ENCODE measurements around the gene CIZ1. TPM values are rescaled to one million over a fixed set of nuclear protein-coding genes. Genes with fewer than 3 reads are reported as not detected.
A peak's percentile ranks its signal among the peaks of the same experiment; 100 is the strongest.

The CIZ1 gene
- total and polyA plus RNA-seq, 2 of the 13 experiments (the other 11 are each of a cell fraction or from before 2014, with no cell fraction given): 30.6 to 50.3 TPM

GRCh38 chr9:128116104-128117083 is 75.0 kb downstream of the CIZ1 start (continued):
- TF ChIP-seq, protein P1, sequence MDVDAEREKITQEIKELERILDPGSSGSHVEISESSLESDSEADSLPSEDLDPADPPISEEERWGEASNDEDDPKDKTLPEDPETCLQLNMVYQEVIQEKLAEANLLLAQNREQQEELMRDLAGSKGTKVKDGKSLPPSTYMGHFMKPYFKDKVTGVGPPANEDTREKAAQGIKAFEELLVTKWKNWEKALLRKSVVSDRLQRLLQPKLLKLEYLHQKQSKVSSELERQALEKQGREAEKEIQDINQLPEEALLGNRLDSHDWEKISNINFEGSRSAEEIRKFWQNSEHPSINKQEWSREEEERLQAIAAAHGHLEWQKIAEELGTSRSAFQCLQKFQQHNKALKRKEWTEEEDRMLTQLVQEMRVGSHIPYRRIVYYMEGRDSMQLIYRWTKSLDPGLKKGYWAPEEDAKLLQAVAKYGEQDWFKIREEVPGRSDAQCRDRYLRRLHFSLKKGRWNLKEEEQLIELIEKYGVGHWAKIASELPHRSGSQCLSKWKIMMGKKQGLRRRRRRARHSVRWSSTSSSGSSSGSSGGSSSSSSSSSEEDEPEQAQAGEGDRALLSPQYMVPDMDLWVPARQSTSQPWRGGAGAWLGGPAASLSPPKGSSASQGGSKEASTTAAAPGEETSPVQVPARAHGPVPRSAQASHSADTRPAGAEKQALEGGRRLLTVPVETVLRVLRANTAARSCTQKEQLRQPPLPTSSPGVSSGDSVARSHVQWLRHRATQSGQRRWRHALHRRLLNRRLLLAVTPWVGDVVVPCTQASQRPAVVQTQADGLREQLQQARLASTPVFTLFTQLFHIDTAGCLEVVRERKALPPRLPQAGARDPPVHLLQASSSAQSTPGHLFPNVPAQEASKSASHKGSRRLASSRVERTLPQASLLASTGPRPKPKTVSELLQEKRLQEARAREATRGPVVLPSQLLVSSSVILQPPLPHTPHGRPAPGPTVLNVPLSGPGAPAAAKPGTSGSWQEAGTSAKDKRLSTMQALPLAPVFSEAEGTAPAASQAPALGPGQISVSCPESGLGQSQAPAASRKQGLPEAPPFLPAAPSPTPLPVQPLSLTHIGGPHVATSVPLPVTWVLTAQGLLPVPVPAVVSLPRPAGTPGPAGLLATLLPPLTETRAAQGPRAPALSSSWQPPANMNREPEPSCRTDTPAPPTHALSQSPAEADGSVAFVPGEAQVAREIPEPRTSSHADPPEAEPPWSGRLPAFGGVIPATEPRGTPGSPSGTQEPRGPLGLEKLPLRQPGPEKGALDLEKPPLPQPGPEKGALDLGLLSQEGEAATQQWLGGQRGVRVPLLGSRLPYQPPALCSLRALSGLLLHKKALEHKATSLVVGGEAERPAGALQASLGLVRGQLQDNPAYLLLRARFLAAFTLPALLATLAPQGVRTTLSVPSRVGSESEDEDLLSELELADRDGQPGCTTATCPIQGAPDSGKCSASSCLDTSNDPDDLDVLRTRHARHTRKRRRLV (CRISPR knock-in tag; IDR thresholded peaks at IDR 0.05): no peak
- TF ChIP-seq SMAD1 (CRISPR knock-in tag; IDR thresholded peaks at IDR 0.05; ENCODE audit: borderline replicate concordance, low read depth) (0 out of 2 replicates have a peak, but pooled peaks have one; percentile 8), TSC22D2 (CRISPR knock-in tag; IDR thresholded peaks at IDR 0.05; ENCODE audit: borderline replicate concordance) (no peak), ZFY (CRISPR knock-in tag; IDR thresholded peaks at IDR 0.05) (no peak), HHEX (CRISPR knock-in tag; IDR thresholded peaks at IDR 0.05) (no peak), ZNF138 (CRISPR knock-in tag; IDR thresholded peaks at IDR 0.05; ENCODE audit: low read depth) (no peak), ZNF512 (CRISPR knock-in tag; IDR thresholded peaks at IDR 0.05) (no peak), ZNF317 (CRISPR knock-in tag; IDR thresholded peaks at IDR 0.05) (no peak), ZBTB42 (CRISPR knock-in tag; IDR thresholded peaks at IDR 0.05) (no peak), EED (CRISPR knock-in tag; IDR thresholded peaks at IDR 0.05) (no peak), TBP (CRISPR knock-in tag; IDR thresholded peaks at IDR 0.05) (no peak), GABPA (IDR thresholded peaks at IDR 0.05; ENCODE audit: low read depth, low read length) (no peak), GABPA (CRISPR knock-in tag; IDR thresholded peaks at IDR 0.05; ENCODE audit: low read depth) (no peak), ETV6 (CRISPR knock-in tag; conservative IDR thresholded peaks at IDR 0.05) (no peak), ZNF670 (CRISPR knock-in tag; IDR thresholded peaks at IDR 0.05; ENCODE audit: borderline replicate concordance) (no peak), CEBPB (IDR thresholded peaks at IDR 0.05; ENCODE audit: borderline replicate concordance, low read depth, low read length) (no peak), ZNF160 (CRISPR knock-in tag; IDR thresholded peaks at IDR 0.05) (no peak), SOX13 (IDR thresholded peaks at IDR 0.05) (no peak), SOX13 (CRISPR knock-in tag; conservative IDR thresholded peaks at IDR 0.05 in 1 of 2, IDR thresholded peaks at IDR 0.05 in 1 of 2) (no peak), RBM39 (IDR thresholded peaks at IDR 0.05; ENCODE audit: low read depth, low read length, poor library complexity, severe bottlenecking) (no peak)
- TF ChIP-seq, protein P2, sequence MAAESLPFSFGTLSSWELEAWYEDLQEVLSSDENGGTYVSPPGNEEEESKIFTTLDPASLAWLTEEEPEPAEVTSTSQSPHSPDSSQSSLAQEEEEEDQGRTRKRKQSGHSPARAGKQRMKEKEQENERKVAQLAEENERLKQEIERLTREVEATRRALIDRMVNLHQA (CRISPR knock-in tag; IDR thresholded peaks at IDR 0.05): no peak
- TF ChIP-seq, protein P3, sequence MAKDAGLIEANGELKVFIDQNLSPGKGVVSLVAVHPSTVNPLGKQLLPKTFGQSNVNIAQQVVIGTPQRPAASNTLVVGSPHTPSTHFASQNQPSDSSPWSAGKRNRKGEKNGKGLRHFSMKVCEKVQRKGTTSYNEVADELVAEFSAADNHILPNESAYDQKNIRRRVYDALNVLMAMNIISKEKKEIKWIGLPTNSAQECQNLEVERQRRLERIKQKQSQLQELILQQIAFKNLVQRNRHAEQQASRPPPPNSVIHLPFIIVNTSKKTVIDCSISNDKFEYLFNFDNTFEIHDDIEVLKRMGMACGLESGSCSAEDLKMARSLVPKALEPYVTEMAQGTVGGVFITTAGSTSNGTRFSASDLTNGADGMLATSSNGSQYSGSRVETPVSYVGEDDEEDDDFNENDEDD (CRISPR knock-in tag; IDR thresholded peaks at IDR 0.05; ENCODE audit: borderline replicate concordance): no peak

All from HepG2 (cell line).